Thymus (tissue), 11 donors: ENCODE data around the gene DEUP1. TPM values are rescaled to one million over a fixed set of nuclear protein-coding genes. Genes with fewer than 3 reads are reported as not detected.

Experiments
- DNase-seq, 9 donors: peaks; one replicate each; pipeline ENCODE4 v3.0.0-alpha.2; 2013; ENCODE audit warnings: low spot score in 9 of 9, low read depth in 6 of 9, missing footprints in 1 of 9
- H3K27ac ChIP-seq, 2 donors: one replicate each; pipeline ENCODE4 v1.5.1; 2013; ENCODE audit warnings: control low read depth in 1 of 2, low read depth in 1 of 2, low read length in 1 of 2, mild to moderate bottlenecking in 1 of 2, moderate library complexity in 1 of 2
- H3K27me3 ChIP-seq, 2 donors: one replicate each; pipeline ENCODE4 v1.5.1; 2013; ENCODE audit warnings: low read length in 1 of 2; ENCODE audit not compliant: control insufficient read depth in 2 of 2, insufficient read depth in 1 of 2
- H3K36me3 ChIP-seq, 2 donors: one replicate each; pipeline ENCODE4 v1.5.1; 2013; ENCODE audit warnings: low read length in 1 of 2, mild to moderate bottlenecking in 1 of 2, moderate library complexity in 1 of 2; ENCODE audit not compliant: control insufficient read depth in 2 of 2, insufficient read depth in 2 of 2
- H3K4me1 ChIP-seq, 2 donors: one replicate each; pipeline ENCODE4 v1.5.1; 2013; ENCODE audit warnings: low read length in 2 of 2; ENCODE audit not compliant: control insufficient read depth in 2 of 2, insufficient read depth in 2 of 2
- H3K4me3 ChIP-seq, 2 donors: one replicate each; pipeline ENCODE4 v1.5.1; 2013; ENCODE audit warnings: low read length in 2 of 2, control low read depth in 1 of 2, mild to moderate bottlenecking in 1 of 2
- H3K9me3 ChIP-seq, 2 donors: one replicate each; pipeline ENCODE4 v1.5.1; 2013; ENCODE audit warnings: low read length in 1 of 2, mild to moderate bottlenecking in 1 of 2; ENCODE audit not compliant: control insufficient read depth in 2 of 2, insufficient read depth in 1 of 2
- WGBS: extraction: QIAGEN DNeasy Blood & Tissue Kit; methylation state at CpG from one replicate; pipeline ENCODE4 v1.1.7; 2013; 5-methylcytosine and 5-hydroxymethylcytosine counted together
- polyA plus RNA-seq: library from polyadenylated mRNA; stranded (reverse); fragments of 200-250 nt; gene quantifications from one replicate; pipeline ENCODE4 v1.2.3, GENCODE V29; 2013
- total RNA-seq: library from RNA; stranded (reverse); fragments of 120-200 nt; gene quantifications from one replicate; pipeline ENCODE4 v1.2.4, GENCODE V29; 2013
- donor health status: healthy.

The DEUP1 gene
- total and polyA plus RNA-seq, 2 donors: 0.23 to 0.33 TPM

- peak in 1 of 9 donors; percentile 1 for DNase-seq
- Histone ChIP-seq H3K27me3 (peaks cover 11 to 33% of the 10 kb centered on the region in 2 donors), H3K27ac (no peak overlapping the region), H3K4me1 (no peaks in the 10 kb centered on the region), H3K9me3 (no peaks in the 10 kb centered on the region), H3K36me3 (no peaks in the 10 kb centered on the region), H3K4me3 (no peak overlapping the region)
- 14% methylated on average over 16 of the region's 16 CpGs for WGBS
Measured at GRCh38 chr11:93329936-93330445, 551 bp upstream of the DEUP1 start.

- no peaks in the 10 kb centered on the region for H3K36me3 ChIP-seq
- no peaks in the 10 kb centered on the region for H3K4me1 ChIP-seq
- no peak overlapping the region for H3K27ac ChIP-seq
- 71% methylated on average over 2 of the region's 2 CpGs for WGBS
- no peak overlapping the region for H3K4me3 ChIP-seq
- DNase-seq: no peak
- no peaks in the 10 kb centered on the region for H3K9me3 ChIP-seq
- no peaks in the 10 kb centered on the region for H3K27me3 ChIP-seq
Measured at GRCh38 chr11:93340223-93340622, 9.7 kb downstream of the DEUP1 start.

GRCh38 chr11:93344855-93345333 lies 14.4 kb downstream of the DEUP1 start:
- Histone ChIP-seq H3K4me1 (no peaks in the 10 kb centered on the region), H3K27ac (no peak overlapping the region), H3K9me3 (no peaks in the 10 kb centered on the region), H3K27me3 (no peaks in the 10 kb centered on the region), H3K36me3 (no peaks in the 10 kb centered on the region), H3K4me3 (no peak overlapping the region)
- DNase-seq: no peak
- WGBS: 96% methylated on average over 2 of the region's 2 CpGs

DNA sequence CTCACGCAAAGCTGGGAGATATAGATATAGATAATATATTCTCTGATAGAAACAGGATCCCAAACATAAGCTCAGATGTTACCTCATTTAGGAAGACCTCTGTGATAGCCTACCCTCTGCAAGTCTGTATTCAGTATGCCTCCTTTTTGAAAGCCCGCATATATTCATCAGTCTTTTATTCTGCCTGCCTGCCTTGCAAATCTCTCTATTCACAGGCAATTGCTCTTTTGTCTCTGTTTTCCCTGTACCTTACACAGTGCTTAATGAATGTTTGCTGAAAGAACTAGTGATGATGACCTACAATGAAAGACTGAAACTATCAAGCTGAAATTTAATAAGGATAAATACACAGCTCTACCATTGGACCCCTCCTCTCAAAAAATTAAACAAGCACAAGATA lies 18.4 kb downstream of the DEUP1 start:
- no peaks in the 10 kb centered on the region for H3K27me3 ChIP-seq
- no peaks in the 10 kb centered on the region for H3K36me3 ChIP-seq
- H3K4me3 ChIP-seq: no peak overlapping the region
- 95% methylated on average over 2 of the region's 2 CpGs for WGBS
- peaks cover 0 to 4% of the 10 kb centered on the region in 2 donors for H3K9me3 ChIP-seq
- H3K4me1 ChIP-seq: no peaks in the 10 kb centered on the region
- no peak overlapping the region for H3K27ac ChIP-seq
- no peak for DNase-seq

DNA sequence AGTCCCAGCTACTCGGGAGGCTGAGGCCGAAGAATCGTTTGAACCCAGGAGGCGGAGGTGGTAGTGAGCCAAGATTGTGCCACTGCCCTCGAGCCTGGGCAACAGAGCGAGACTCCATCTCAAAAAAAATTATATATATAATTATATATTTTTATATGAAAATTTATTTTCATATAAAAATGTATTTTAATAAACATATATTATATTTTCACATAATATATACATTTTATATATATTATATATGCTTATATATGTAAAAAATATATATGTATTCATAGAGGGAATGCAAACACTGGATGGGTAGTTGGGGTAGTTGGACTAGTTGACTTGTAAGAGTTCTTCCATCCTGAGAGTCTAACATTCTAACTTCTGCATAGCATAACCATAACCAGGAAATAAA lies 20.3 kb downstream of the DEUP1 start:
- no peaks in the 10 kb centered on the region for H3K4me1 ChIP-seq

GRCh38 chr11:93359396-93359795 lies 28.9 kb downstream of the DEUP1 start:
- Histone ChIP-seq H3K36me3 (no peaks in the 10 kb centered on the region), H3K9me3 (no peaks in the 10 kb centered on the region), H3K4me1 (no peaks in the 10 kb centered on the region), H3K27me3 (no peaks in the 10 kb centered on the region), H3K27ac (no peak overlapping the region), H3K4me3 (no peak overlapping the region)
- DNase-seq: no peak
- 98% methylated on average over 1 of the region's 1 CpG for WGBS

More for the DNA sequence above, 20.3 kb downstream of the DEUP1 start:
- WGBS: 96% methylated on average over 6 of the region's 6 CpGs
- Histone ChIP-seq H3K36me3 (no peaks in the 10 kb centered on the region), H3K27me3 (no peaks in the 10 kb centered on the region), H3K9me3 (peaks cover 0 to 4% of the 10 kb centered on the region in 2 donors), H3K27ac (no peak overlapping the region), H3K4me3 (no peak overlapping the region)
- no peak for DNase-seq

- no peak overlapping the region for H3K27ac ChIP-seq
- H3K4me1 ChIP-seq: no peaks in the 10 kb centered on the region
- H3K36me3 ChIP-seq: no peaks in the 10 kb centered on the region
- H3K4me3 ChIP-seq: no peak overlapping the region
- no peaks in the 10 kb centered on the region for H3K9me3 ChIP-seq
- no peak for DNase-seq
- no peaks in the 10 kb centered on the region for H3K27me3 ChIP-seq
Measured at GRCh38 chr11:93361435-93361834, 30.9 kb downstream of the DEUP1 start.

DNA sequence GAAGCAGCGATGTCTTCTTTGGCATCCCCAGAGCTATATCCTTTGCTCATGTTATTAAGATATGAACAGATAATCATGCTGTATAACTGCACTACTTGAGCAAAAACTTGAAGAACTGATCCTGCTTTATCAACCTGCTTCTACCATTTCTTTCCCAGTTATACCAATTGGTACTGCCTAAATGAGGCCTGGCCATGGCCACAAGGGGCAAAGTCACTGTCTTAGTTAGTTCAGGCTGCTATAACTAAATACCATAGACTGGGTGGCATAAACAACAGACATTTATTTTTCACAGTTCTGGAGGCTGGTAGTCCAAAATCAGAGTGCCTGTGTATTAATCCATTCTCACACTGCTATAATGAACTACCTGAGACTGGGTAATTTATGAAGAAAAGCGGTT lies 37.5 kb downstream of the DEUP1 start:
- no peaks in the 10 kb centered on the region for H3K4me1 ChIP-seq
- 93% methylated on average over 2 of the region's 2 CpGs for WGBS

DNA sequence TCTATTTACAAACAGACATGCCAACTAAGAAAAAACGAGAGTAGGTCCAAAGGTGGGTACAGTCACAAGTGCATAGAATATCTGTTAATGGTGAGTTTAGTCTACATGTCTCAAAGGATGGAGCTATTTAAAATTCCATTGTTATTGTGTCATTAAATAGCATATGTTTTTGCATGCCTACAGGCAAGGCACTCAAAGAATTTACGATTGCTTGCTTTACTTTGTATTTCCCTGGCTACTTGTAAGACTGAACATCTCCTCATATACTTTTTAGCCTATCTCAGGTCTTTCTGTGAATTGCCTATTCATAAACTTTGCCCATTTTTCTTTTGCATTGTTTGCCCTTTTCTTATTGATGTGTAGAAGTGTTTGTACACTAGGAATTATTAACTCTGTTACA lies 39.7 kb downstream of the DEUP1 start:
- H3K4me3 ChIP-seq: no peak overlapping the region
- no peaks in the 10 kb centered on the region for H3K9me3 ChIP-seq
- 91% methylated on average over 2 of the region's 2 CpGs for WGBS
- no peaks in the 10 kb centered on the region for H3K27me3 ChIP-seq
- DNase-seq: no peak
- no peak overlapping the region for H3K27ac ChIP-seq
- no peaks in the 10 kb centered on the region for H3K36me3 ChIP-seq
- no peaks in the 10 kb centered on the region for H3K4me1 ChIP-seq

More for the DNA sequence above, 37.5 kb downstream of the DEUP1 start:
- Histone ChIP-seq H3K4me3 (no peak overlapping the region), H3K36me3 (no peaks in the 10 kb centered on the region), H3K27me3 (no peaks in the 10 kb centered on the region), H3K27ac (no peak overlapping the region), H3K9me3 (no peaks in the 10 kb centered on the region)
- no peak for DNase-seq

GRCh38 chr11:93389737-93390136 lies 59.2 kb downstream of the DEUP1 start:
- Histone ChIP-seq H3K4me3 (no peak overlapping the region), H3K27ac (no peak overlapping the region), H3K9me3 (no peaks in the 10 kb centered on the region), H3K27me3 (no peaks in the 10 kb centered on the region), H3K4me1 (no peaks in the 10 kb centered on the region), H3K36me3 (no peaks in the 10 kb centered on the region)
- no peak for DNase-seq
